GM18505 (cell line): ENCODE data around the gene ZBTB37.
"Not testable (repeated sequence)": the region's sequence is repeated elsewhere in the genome, so short reads cannot be mapped to it uniquely, and the experiment has no call there.

Source experiments
- ATAC-seq: cut with Tn5 transposase; IDR thresholded peaks from one replicate; pipeline ENCODE4 v1.9.1; 2021; ENCODE audit not compliant: unreplicated experiment
- POLR2A ChIP-seq: IDR thresholded peaks from 4 replicates; pipeline ENCODE4 v1.6.1; 2011; ENCODE audit warnings: borderline replicate concordance; ENCODE audit not compliant: insufficient read depth, insufficient read length; ENCODE audit errors: extremely low read depth

Gene ZBTB37, protein sequence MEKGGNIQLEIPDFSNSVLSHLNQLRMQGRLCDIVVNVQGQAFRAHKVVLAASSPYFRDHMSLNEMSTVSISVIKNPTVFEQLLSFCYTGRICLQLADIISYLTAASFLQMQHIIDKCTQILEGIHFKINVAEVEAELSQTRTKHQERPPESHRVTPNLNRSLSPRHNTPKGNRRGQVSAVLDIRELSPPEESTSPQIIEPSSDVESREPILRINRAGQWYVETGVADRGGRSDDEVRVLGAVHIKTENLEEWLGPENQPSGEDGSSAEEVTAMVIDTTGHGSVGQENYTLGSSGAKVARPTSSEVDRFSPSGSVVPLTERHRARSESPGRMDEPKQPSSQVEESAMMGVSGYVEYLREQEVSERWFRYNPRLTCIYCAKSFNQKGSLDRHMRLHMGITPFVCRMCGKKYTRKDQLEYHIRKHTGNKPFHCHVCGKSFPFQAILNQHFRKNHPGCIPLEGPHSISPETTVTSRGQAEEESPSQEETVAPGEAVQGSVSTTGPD

DNA sequence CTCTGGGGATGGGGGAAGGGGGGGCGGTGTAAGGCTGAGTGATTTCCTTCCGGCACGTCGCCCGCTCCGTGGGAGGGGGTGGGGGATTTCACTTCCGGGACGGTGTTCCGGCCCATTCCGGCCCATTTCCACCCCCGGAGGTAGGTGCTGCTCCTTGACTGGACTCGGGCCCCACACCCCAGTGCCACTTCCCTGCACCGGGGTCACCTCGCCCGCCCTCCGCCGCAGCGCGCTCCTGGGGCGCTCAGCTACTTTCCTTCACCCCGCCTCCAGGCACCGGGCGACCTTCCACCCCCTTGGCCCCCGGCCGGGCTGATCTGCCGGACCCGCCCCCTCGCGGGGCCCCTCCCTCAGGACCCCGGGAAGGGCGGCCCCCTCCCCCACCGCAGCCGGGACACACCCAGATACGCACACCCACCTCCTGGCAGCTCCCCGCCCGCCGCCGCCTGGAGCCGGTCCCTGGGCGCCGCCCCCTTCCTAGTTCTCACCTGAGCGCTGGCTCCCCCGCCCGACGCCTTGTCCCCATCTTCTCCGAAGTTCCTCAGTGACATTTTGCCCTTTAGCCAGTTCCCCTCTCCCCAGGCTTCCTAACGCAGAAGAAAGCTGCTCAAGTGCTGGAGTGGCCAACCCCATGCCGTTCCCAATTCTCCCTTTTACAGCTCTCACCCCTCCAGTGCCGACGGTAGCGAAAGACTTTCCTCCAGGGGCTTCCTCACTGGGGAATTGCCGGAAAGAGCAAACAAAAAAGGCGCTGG, at the start of gene ZBTB37:
Gene ZBTB37, plus strand, starts transcription at position 115 of the 755 bp plus-strand sequence. CDS start 1,846 bp downstream, outside the sequence.
- no peak for TF ChIP-seq POLR2A
- ATAC-seq = peak; percentile 61

DNA sequence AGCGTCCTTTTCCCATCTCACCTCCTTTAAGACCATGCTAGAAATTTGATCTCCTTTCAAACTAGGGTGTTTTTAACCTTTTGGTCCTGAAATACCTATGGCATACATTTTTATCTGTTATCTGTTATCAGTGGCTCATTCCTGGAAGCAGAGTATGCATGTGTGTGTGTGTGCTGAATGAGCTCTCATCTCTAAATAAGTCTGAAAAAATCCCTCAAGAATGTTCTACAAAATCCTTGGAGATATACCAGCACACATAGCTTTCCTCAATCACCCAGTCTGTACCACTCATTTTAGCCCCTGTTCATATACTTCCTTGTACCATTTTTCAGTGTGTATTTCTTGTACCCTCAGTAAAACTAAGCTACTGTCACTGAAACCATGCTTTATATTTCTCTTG, 49.7 kb upstream of the ZBTB37 start:
- ATAC-seq = no peak
- no peak for TF ChIP-seq POLR2A

DNA sequence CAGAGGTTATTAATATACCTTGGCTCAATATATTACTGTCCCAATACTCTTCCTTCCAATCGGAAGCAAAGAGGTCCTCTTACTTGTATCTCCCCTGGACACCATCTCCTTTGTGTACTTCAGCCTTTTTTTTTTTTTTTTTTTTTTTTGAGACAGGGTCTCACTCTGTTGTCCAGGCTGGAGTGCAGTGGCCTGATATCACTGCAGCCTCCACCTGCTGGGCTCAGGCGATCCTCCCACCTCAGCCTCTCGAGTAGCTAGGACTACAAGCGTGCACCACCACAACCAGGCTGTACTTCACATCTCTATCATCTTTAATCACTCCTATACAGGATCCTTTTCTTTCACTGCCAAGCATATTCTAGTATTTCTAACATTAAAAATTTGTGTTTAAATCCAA, 46.5 kb upstream of the ZBTB37 start:
- no peak for ATAC-seq
- no peak for TF ChIP-seq POLR2A

DNA sequence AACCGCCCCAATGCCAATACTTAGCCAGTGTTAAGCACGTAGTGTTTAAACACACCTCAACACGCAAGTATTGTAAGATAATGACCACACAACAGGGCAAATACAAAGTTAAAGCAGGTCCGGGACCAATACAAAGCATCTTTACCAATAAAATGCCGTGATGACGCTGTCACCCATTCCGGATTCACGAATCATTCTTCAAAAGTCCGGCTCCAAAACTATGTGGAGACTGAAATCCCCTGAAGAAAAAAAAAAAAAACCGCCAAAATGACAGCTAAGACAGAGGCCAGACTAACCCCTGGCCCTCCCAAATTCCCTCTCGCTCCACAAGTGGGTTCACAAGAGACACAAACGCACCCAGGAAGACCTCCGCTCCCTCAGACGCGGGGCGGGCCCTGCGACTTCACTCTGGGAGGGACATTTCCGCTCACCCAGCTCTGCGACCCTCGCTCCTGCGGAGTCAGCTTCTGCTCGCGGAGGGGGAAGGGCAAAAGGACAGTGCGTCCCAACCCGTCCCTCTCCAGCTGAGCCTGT, 44.3 kb upstream of the ZBTB37 start:
- ATAC-seq = peak; percentile 35
- no peak for TF ChIP-seq POLR2A

DNA sequence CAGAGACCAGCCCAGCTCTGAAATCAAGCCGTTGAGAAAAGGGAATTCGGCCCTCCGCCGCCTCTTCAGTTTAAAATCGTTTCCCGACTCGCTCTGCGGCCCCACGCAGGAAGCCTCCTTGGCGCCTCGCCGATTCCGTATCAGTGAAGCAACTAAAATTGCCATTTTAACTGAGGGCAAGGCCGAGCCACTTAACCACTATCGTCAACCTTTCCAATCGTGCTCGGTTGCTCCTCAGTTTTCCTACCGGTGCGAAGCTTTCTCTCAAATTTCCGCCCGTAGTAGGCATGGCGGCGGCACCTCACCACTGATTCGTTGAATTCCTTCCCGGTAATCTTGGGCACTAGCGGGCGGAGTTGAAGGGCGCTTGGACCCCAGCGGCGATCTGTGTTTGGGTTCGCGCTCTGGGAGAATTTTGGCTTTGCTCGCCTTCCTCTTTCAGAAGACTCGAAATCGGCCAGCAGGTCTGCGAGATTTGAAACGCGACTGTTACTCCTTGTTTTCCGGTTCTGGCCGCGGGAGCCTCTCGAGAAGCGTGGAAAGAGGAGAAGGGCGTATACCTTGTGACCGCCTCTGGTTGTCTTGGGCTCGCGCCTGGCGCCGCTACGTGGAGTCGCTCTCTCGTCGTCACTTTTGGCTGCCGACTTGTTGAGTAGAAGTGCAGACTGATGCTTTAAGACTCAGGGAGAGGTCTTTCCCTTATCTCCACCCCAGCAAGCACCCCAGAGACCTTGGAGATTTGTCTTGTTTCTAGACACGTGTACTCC, 43.7 kb upstream of the ZBTB37 start, which contains the start of the genes CENPL and DARS2:
Gene CENPL, minus strand, starts transcription at position 569 of the 767 bp plus-strand sequence. CDS start 13,584 bp downstream, outside the sequence.
Gene DARS2, plus strand, starts transcription at position 359 of the 767 bp plus-strand sequence. CDS start 557 bp downstream, outside the sequence.
- peak; percentile 66 for TF ChIP-seq POLR2A
- peak; percentile 74 for ATAC-seq

DNA sequence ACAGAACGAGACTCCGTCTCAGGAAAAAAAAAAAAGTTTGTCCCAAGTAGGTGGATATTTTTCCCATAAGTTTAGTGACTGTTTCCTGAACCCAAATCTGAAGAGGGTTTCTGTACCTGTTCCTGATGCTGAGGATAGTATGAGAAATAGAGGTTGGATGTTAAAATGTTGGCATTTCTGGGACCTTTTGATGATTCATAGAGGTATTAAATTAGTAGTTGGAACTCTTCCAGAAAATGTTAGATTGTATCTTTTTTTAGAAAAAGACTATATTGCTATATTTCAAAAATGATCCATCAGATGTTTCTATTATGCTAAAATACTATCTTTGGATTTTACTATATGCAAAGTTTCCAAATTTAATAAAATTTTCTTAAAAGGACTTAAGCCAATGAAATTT, 40.6 kb upstream of the ZBTB37 start:
- no peak for ATAC-seq
- no peak for TF ChIP-seq POLR2A

DNA sequence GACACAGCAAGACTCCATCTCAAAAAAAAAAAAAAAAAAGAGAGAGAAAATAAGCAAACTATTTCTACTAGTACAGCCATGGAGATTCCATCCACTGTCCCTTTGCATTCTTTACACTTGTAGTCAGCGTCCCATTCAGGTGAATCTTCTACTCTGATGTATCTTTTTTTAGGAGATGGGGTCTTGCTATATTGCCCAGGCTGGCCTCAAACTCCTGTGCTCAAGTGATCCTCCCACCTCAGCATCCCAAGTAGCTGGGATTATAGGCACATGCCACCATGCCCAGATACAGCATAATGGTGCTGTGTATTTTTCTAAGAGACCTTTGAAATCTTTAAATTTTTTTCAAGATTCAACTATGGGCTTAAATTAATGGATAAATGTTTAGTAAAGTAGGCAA, 35.4 kb upstream of the ZBTB37 start:
- no peak for ATAC-seq
- no peak for TF ChIP-seq POLR2A

DNA sequence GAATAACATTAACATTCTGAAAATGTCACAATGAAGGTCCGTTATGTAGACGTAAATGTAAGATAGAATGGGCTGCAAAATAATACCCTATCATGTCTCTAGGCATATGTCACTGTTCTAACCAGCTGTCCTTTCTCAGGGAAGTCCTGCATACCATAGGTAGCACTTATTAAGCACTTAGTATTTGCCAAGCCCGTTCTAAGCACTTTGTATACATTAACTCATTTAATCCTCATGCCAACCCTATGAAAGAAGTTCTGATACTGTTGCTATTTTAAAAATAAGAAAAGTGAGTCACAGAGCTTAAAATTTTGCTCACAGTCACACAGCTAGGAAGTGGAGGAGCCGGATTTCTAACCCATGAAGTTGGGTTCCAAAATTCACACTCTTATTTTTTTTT, 16.1 kb upstream of the ZBTB37 start:
- TF ChIP-seq POLR2A = no peak
- ATAC-seq = no peak

DNA sequence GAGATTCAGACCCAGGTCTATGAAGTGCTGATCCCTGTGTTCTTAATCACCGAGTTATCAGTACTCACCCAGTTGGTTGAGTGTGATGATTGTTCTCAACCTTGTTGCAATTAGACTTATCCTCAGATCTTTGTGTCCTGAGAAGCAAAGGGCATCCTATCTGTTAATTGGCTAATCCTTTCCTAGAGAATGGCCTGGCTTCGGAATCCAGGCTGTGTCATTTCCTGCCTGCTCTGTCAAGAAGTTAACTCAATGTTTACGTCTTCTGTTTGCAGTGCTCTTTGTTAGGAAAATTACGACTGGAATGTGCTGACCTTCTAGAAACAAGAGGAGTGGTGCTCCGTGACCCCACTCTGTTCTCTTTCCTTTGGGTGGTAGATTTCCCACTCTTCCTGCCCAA, 15.1 kb upstream of the ZBTB37 start:
- no peak for ATAC-seq
- TF ChIP-seq POLR2A = no peak

DNA sequence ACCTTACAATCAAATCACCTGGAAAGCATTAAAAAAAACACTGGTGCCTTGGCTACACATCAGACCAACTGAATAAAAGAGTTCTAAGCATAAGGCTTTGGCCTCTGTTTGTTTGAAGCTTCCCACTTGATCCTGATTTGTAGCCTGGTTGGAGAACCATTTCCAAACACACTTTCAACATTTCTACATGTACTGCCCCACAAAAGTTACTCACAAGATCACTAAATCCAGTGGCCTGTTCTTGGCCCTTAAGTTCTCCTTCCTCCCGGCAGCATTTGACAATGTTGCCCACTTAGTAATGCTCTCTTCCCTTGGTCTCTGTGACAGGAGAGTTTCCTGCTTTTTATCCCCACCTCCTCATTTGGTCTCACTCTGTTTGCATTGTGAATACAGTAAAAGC, 12.2 kb upstream of the ZBTB37 start:
- TF ChIP-seq POLR2A = no peak
- ATAC-seq = no peak

DNA sequence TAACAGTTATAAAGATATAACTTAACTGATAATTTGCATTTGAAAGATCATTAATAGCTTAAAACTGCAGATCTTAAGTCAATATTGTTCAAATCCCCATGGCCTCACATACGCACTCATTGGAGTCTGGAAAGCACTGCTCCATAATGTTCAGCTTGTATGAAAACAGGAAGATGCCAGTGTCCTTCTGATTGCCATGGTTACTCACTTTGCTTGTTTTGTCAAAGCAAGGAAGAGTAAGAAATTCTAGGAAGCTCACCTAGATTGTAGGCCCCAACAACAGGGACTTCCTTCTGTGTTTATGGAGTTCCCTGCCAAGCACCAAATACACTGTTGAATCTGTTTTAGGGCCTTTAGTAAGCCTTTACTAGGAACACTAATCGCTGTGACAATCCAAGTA, 11.3 kb upstream of the ZBTB37 start:
- no peak for TF ChIP-seq POLR2A
- ATAC-seq = no peak

DNA sequence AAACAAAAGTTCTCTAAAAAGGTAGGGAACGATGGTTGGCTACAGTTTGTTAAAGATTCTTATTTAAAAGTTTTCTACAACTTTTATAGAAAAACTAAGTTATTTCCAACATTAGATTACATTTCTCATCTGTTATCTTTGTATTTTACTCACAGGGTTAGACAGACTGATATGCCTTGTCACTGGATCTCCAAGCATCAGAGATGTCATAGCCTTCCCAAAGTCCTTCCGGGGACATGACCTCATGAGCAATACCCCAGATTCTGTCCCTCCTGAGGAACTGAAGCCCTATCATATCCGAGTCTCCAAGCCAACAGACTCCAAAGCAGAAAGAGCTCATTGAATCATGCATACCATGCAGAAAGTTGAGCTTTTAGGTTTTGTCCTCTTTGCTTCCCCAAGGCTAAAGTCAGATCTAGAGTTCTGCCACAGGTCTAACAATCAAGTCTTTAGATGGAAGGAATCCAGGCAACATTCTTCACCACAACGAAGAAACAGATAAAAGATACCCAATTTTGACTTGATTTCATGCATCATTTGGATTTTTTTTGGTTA, 10.7 kb upstream of the ZBTB37 start:
- no peak for ATAC-seq
- no peak for TF ChIP-seq POLR2A

DNA sequence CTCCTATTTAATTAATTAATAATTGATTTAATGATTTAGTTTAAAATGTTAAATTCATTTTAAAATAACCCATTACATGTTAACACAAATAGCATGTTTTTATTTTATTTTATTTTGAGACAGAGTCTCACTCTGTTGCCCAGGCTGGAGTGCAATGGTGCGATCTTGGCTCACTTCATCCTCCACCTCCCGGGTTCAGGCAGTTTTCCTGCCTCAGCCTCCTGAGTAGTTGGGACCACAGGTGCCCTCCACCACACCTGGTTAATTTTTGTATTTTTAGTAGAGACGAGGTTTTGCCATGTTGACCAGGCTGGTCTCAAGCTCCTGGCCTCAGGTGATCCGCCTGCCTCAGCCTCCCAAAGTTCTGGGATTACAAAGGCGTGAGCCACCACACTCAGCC, 8.6 kb upstream of the ZBTB37 start:
- not testable (repeated sequence) for ATAC-seq
